NCI-H524 treated with DMSO at 0.1 percent for 48 hours (cell line): ENCODE data around the gene PPP4C.

ENCODE experiments used
- DNase-seq: peaks from one replicate; lab custom pipeline; 2025; lab: John Stamatoyannopoulos, UW

Gene PPP4C

GRCh38 chr16:30054959-30055553 is 20.7 kb upstream of the PPP4C start:
- DNase-seq, result no peak

DNA sequence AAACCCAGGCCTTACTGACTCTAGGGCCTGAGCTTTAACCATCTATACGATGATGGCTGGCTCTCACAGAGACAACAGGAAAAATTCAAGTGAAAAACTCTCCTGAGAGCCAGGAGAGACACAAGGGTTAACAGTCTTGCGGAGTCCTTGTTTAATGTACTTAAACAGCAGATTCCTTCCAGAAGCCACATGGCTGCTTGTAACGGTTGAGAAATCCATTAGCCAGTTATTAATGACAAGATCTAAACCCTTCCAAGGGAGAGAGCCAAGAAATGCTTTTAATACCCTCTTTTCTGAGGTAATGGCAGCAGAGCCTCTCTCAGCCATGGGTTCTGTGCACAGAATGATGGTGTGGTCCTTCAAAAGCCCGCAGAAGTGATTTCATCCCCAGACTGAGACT is 15.4 kb upstream of the PPP4C start:
- peak; percentile 57 for DNase-seq

GRCh38 chr16:30060836-30061554 is 14.8 kb upstream of the PPP4C start:
- peak; percentile 57 for DNase-seq

GRCh38 chr16:30063278-30063892 is 12.4 kb upstream of the PPP4C start:
- no peak for DNase-seq

- peak; percentile 63 for DNase-seq
Measured at GRCh38 chr16:30063893-30064728, 11.7 kb upstream of the PPP4C start.

- DNase-seq, result no peak
Measured at GRCh38 chr16:30064729-30065101, 11.1 kb upstream of the PPP4C start.

- peak; percentile 88 for DNase-seq
Measured at GRCh38 chr16:30065102-30065942, 10.5 kb upstream of the PPP4C start, which contains the start of gene ALDOA. ALDOA (plus strand) TSS chr16:30065760; CDS start chr16:30066898, 1,138 bp downstream.

DNA sequence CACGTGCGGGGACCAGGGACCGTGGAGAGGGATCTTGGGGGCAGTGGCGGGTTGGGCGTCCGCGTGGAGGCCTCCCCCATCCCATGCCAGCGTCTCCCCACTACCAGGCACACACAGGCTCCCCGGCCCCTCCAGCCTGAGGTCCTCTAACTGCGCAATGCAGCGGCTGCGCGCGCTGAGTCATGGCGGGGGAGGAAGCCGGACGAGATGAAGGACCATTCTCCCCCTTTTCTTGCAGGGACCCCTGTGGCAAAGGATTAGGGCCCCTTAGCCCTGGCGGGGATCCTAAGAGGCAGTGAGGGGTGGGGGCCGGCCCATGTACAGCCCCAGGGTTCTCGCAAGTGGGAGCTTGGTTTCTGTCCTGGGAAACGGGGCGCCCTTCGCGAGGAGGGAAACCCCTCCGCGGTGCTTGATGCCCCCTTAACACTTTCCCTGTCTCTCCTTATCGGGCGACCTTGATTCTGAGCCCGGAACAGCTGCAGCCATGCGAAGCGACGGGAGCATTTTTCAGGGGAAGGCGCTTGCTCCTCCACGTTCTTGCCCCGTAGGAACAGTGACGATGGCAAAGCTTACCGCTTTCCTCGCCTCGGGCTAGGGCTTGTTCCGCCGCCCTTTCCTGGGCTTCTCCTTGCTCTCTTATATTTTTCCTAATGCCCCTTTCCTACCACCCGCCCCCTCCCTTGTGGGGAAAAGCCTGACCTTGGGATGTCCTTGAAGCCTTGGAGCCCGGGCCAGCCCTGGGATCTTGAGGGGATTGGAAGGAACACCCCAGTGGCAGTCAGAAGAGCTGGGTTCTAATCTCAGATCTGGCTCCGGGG is 9.6 kb upstream of the PPP4C start:
- DNase-seq, result no peak

DNA sequence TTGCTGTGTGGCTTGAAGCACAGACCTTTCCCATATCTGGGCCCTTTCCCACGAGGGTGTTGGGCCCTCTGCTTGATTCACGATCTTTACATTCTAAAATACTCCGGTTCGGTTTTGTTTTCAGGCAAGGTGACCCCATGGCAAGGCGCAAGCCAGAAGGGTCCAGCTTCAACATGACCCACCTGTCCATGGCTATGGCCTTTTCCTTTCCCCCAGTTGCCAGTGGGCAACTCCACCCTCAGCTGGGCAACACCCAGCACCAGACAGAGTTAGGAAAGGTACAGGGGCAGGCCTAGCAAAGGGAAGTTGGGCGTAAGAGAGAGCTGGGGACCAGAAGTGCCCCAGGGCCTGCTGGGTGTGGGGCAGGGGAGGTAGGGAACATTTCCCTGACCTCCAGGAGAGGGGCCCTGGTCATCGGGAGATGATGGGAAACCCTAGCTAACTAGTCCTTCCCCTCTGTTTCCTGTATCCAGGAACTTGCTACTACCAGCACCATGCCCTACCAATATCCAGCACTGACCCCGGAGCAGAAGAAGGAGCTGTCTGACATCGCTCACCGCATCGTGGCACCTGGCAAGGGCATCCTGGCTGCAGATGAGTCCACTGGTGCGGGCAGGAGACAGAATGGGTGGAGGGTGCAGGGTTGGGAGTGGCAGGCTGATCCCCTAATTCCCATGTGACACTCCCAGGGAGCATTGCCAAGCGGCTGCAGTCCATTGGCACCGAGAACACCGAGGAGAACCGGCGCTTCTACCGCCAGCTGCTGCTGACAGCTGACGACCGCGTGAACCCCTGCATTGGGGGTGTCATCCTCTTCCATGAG is 8.8 kb upstream of the PPP4C start:
- DNase-seq, result no peak

- DNase-seq, result no peak
Measured at GRCh38 chr16:30067584-30067916, 8.2 kb upstream of the PPP4C start.

GRCh38 chr16:30068333-30068732 is 7.5 kb upstream of the PPP4C start:
- DNase-seq, result no peak

GRCh38 chr16:30068750-30069610 is 6.8 kb upstream of the PPP4C start:
- DNase-seq, result no peak

DNA sequence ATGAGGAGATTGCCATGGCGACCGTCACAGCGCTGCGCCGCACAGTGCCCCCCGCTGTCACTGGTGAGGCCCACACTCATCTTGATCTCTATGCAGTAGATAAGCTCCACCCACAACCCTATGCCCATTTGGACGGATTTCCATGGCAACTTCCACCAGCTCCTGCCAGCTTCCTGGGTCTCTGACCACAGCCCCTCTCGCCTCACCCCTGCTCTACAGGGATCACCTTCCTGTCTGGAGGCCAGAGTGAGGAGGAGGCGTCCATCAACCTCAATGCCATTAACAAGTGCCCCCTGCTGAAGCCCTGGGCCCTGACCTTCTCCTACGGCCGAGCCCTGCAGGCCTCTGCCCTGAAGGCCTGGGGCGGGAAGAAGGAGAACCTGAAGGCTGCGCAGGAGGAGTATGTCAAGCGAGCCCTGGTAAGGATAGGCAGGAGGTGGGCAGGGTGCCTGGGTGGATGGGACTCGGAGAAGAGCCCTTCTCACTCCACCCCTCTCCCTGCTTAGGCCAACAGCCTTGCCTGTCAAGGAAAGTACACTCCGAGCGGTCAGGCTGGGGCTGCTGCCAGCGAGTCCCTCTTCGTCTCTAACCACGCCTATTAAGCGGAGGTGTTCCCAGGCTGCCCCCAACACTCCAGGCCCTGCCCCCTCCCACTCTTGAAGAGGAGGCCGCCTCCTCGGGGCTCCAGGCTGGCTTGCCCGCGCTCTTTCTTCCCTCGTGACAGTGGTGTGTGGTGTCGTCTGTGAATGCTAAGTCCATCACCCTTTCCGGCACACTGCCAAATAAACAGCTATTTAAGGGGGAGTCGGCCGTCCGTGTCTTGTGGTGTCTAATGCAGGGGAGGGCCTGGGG is 6.0 kb upstream of the PPP4C start:
- DNase-seq, result no peak

DNA sequence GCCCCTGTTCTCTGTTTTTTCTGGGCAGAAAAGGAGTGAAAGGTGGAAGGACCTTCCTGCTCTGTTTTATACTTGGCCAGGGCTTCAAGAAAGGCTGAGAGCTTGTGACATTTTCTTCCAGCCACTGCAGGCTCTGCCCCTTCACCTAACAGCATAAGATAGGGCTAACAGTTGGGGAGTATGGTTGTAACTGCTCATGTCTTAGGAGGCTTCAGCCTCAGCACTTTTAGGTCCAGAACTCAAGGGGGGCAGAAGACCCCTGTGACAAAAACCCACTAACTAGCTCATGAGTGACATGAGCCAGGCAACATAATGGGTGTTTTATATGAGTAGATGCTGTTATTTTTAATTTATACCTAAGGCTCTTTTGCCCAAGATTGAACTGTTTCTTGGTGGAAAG is 5.3 kb upstream of the PPP4C start:
- no peak for DNase-seq

DNA sequence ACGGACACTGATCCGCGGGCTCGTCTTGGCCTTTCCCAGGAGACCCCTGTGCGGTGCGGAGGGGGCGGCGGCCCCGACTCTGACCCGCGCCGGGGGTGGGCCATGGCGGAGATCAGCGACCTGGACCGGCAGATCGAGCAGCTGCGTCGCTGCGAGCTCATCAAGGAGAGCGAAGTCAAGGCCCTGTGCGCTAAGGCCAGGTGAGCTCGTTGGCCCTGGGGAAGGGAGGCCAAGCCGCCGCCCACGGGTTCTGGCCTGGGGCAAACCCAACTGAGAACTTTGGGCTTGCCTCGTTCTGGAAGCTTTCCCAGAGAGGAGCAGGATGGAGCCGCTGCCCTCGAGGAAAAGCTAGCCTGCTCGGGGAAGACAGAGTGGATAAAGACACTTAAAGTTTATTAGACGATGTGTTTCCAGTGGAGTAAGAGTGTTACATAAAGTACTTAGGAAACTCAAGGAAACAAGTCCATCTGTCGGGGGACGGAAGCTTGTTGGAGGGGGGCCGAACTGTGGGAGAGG is 540 bp downstream of the PPP4C start:
- DNase-seq, result no peak

DNA sequence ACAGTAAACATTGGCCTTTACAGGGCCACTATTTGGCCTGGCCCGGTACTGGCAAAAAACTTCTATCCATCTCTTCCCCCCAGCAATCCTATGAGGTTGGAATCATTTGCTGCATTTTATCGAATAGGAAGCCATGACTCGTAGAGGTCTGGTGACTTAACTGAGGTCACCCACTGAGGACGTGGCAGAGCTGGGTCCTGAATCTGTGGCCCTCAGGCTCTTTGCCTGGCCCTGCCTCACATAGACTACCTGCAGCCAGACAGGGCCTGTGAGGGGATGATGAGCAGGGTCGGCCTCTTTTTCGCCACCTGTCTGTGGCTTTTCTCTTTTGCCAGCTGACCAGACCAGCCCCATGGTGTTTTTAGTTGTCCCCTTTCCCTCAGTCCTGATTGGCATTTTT is 1.9 kb downstream of the PPP4C start:
- DNase-seq, result no peak

DNA sequence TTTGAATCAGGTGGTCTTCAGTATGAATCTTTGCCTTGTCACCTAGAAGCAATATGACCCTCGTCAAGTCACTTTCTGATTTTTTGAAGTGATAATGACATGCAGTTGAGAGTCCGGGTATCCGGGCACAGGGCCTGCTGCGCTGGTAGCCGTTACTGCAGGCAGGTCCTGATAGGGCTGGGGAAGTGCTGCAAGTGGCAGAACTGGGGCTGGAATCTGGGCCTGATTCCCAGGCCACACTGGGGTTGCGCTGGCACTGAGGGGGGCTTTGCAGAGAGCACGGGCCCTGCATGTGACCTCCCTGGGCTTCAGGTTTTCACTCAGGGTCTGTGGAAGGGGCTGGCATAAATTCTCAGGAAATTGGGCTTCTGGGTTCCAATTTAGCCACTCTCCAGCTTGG is 3.0 kb downstream of the PPP4C start:
- no peak for DNase-seq

DNA sequence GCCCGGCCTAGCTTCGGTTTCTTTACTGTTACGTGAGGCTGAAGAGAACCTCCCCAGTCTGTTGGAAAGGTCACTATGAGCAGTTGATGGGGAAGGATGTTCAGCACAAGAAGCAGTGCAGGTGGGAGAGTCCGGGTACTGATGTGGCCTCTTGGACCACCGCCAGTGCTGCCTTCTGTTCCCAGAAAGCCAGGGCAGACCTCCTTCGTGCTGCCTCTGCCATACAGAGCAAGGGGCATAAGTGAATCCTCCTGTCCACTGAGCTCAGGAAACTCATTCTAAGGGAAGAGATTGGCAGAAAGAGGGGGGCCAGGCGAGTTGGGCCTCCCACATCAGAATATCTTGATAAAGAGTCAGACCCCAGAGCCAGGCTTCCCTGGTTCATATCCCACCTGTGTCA is 3.7 kb downstream of the PPP4C start:
- no peak for DNase-seq
